Measurements from ENCODE around the gene REST. TPM values are rescaled to one million over a fixed set of nuclear protein-coding genes. Genes with fewer than 3 reads are reported as not detected.

Gene REST
- total and polyA plus RNA-seq, 2 donors (not counting 1 experiment from before 2014, with no cell fraction given) = 30.5 to 33.0 TPM

DNA sequence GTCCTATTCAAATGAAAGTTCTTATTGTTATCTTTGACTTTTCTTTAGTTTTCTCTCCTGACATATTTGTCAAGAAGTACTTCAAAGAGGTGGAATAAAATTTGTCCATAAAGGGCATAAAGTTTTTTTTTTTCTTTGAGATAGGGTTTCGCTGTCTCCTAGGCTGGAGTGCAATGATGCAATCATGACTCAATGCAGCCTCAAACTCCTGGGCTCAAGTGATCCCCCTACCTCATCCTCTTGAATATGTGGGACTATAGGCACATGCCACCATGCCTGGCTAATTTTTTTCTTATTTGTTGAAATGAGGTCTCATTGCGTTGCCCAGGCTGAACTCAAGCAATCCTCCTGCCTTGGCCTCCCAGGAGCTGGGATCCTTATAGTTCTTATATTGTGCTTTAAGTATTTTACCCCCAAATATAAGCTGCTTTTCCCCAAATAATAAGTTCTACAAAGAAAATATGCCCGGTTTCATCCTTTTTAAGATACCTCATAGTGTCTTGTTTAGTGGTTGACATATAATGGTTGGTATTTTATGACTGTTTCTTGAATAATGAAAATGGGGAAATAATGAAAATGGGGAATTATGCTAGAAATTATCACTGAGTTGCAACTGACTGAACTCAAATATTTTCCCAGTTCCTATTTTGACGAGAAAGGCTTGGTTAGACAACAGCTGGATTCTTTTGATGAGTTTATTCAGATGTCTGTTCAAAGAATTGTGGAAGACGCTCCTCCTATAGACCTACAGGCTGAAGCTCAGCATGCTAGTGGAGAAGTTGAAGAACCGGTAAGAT lies 82.6 kb downstream of the REST start:
- H3K36me3 ChIP-seq (ENCODE audit: control insufficient read depth, insufficient read depth, low read length) = peaks cover 8% of the 10 kb centered on the region
- H3K9ac ChIP-seq (ENCODE audit: insufficient read depth, low read length) = no peak overlapping the region
- peak; percentile 68 for DNase-seq (ENCODE audit: low read depth in 2 of 2)
- no peaks in the 10 kb centered on the region for H3K4me1 ChIP-seq (ENCODE audit: control insufficient read depth, extremely low read depth, insufficient read depth, low read length)
- no peaks in the 10 kb centered on the region for H3K9me3 ChIP-seq (ENCODE audit: control insufficient read depth, insufficient read depth, low read depth, low read length)
- no peak overlapping the region for H2AFZ ChIP-seq (ENCODE audit: low read length)
- H4K20me1 ChIP-seq (ENCODE audit: control insufficient read depth, extremely low read depth, insufficient read depth, low read length) = no peaks in the 10 kb centered on the region
- no peak for TF ChIP-seq EZH2 (IDR thresholded peaks at IDR 0.05; ENCODE audit: low read length, missing control alignments)
- no peaks in the 10 kb centered on the region for H3K27me3 ChIP-seq (ENCODE audit: control insufficient read depth, insufficient read depth, low read length)
- no peak overlapping the region for H3K4me2 ChIP-seq (ENCODE audit: extremely low read depth, insufficient read depth, low read length)
- no peak overlapping the region for H3K27ac ChIP-seq (ENCODE audit: insufficient read depth, low read length)
- H3K79me2 ChIP-seq (ENCODE audit: control insufficient read depth, insufficient read depth, low read length) = peaks cover 32% of the 10 kb centered on the region
- no peak overlapping the region for H3K4me3 ChIP-seq (replicated peaks in 1 of 4; ENCODE audit: control extremely low read depth in 1 of 4, insufficient read depth in 1 of 4, low read depth in 3 of 4, low read length in 4 of 4)

DNA sequence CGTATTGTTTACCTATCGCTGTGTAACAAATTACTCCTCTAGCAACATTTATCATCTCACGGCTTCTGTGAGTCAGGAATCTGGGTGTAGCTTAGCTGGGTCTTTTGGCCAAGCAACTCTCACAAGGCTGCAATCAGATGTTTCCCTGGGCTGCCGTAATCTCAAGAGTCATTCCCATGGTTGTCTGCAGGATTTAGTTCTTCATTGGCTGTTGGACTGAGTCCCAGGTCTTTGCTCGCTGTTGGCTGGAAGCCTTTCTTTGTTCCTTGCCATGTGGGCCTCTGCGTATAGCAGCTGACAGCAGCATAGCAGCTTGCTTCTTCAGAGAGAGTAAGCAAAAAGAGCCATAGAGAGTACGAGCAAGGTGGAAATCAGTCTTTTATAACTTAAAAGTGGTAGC lies 87.8 kb downstream of the REST start:
- H3K79me2 ChIP-seq (ENCODE audit: control insufficient read depth, insufficient read depth, low read length) = peaks cover 10% of the 10 kb centered on the region
- no peak overlapping the region for H3K4me2 ChIP-seq (ENCODE audit: extremely low read depth, insufficient read depth, low read length)
- no peaks in the 10 kb centered on the region for H3K27me3 ChIP-seq (ENCODE audit: control insufficient read depth, insufficient read depth, low read length)
- TF ChIP-seq, protein P1, sequence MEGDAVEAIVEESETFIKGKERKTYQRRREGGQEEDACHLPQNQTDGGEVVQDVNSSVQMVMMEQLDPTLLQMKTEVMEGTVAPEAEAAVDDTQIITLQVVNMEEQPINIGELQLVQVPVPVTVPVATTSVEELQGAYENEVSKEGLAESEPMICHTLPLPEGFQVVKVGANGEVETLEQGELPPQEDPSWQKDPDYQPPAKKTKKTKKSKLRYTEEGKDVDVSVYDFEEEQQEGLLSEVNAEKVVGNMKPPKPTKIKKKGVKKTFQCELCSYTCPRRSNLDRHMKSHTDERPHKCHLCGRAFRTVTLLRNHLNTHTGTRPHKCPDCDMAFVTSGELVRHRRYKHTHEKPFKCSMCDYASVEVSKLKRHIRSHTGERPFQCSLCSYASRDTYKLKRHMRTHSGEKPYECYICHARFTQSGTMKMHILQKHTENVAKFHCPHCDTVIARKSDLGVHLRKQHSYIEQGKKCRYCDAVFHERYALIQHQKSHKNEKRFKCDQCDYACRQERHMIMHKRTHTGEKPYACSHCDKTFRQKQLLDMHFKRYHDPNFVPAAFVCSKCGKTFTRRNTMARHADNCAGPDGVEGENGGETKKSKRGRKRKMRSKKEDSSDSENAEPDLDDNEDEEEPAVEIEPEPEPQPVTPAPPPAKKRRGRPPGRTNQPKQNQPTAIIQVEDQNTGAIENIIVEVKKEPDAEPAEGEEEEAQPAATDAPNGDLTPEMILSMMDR (conservative IDR thresholded peaks at IDR 0.05 in 1 of 2, IDR thresholded peaks at IDR 0.05 in 1 of 2; ENCODE audit: low read depth in 1 of 2, low read length in 2 of 2) = no peak
- TF ChIP-seq EZH2 (IDR thresholded peaks at IDR 0.05; ENCODE audit: low read length, missing control alignments) = no peak
- no peak overlapping the region for H3K9ac ChIP-seq (ENCODE audit: insufficient read depth, low read length)
- H3K9me3 ChIP-seq (ENCODE audit: control insufficient read depth, insufficient read depth, low read depth, low read length) = no peaks in the 10 kb centered on the region
- peak; percentile 97 to 98 for DNase-seq (ENCODE audit: low read depth in 2 of 2)
- peaks cover 7% of the 10 kb centered on the region for H3K36me3 ChIP-seq (ENCODE audit: control insufficient read depth, insufficient read depth, low read length)
- H3K27ac ChIP-seq (ENCODE audit: insufficient read depth, low read length) = peak overlapping the region; percentile 45
- H4K20me1 ChIP-seq (ENCODE audit: control insufficient read depth, extremely low read depth, insufficient read depth, low read length) = no peaks in the 10 kb centered on the region
- H3K4me3 ChIP-seq (replicated peaks in 1 of 4; ENCODE audit: control extremely low read depth in 1 of 4, insufficient read depth in 1 of 4, low read depth in 3 of 4, low read length in 4 of 4) = peak overlapping the region in 1 of 4 experiments; percentile 7
- H2AFZ ChIP-seq (ENCODE audit: low read length) = no peak overlapping the region
- no peaks in the 10 kb centered on the region for H3K4me1 ChIP-seq (ENCODE audit: control insufficient read depth, extremely low read depth, insufficient read depth, low read length)

DNA sequence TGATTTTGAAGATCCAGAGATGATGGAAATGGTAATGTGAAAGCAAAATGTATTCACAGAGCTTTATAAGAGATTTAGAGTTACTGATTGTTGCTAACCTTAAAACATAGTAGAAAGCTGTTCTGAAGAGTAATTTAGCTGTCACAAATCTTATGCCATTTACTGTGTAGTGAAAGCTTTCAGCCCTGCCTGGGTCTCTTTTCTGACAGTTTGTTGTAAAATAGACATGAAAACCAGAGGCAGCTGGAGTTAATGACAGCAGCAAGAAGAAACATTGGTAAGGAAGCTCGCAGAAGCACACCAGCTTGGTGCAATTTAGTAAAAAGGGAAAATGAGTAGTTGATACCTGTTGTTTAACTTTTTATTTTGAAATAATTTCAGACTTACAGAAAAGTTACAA lies 92.1 kb downstream of the REST start:
- Histone ChIP-seq H3K36me3 (ENCODE audit: control insufficient read depth, insufficient read depth, low read length) (peaks cover 7% of the 10 kb centered on the region), H3K4me3 (replicated peaks in 1 of 4; ENCODE audit: control extremely low read depth in 1 of 4, insufficient read depth in 1 of 4, low read depth in 3 of 4, low read length in 4 of 4) (no peak overlapping the region), H3K9me3 (ENCODE audit: control insufficient read depth, insufficient read depth, low read depth, low read length) (no peaks in the 10 kb centered on the region), H3K27ac (ENCODE audit: insufficient read depth, low read length) (no peak overlapping the region), H4K20me1 (ENCODE audit: control insufficient read depth, extremely low read depth, insufficient read depth, low read length) (no peaks in the 10 kb centered on the region), H3K9ac (ENCODE audit: insufficient read depth, low read length) (no peak overlapping the region), H3K4me1 (ENCODE audit: control insufficient read depth, extremely low read depth, insufficient read depth, low read length) (no peaks in the 10 kb centered on the region), H3K4me2 (ENCODE audit: extremely low read depth, insufficient read depth, low read length) (no peak overlapping the region), H3K27me3 (ENCODE audit: control insufficient read depth, insufficient read depth, low read length) (no peaks in the 10 kb centered on the region), H2AFZ (ENCODE audit: low read length) (no peak overlapping the region), H3K79me2 (ENCODE audit: control insufficient read depth, insufficient read depth, low read length) (peaks cover 4% of the 10 kb centered on the region)
- TF ChIP-seq, protein P1 (conservative IDR thresholded peaks at IDR 0.05 in 1 of 2, IDR thresholded peaks at IDR 0.05 in 1 of 2; ENCODE audit: low read depth in 1 of 2, low read length in 2 of 2) = no peak
- TF ChIP-seq EZH2 (IDR thresholded peaks at IDR 0.05; ENCODE audit: low read length, missing control alignments) = no peak
- no peak for DNase-seq (ENCODE audit: low read depth in 2 of 2)

Data from fibroblast of lung (primary cell).